Stimulated activated CD8-positive, alpha-beta memory T cell treated with anti-CD3 and anti-CD28 coated beads, Interleukin-2, amount 100 ng/mL, for 1 hour (primary cell): ENCODE data around the gene MYEF2.

ENCODE experiments used
- DNase-seq, 2 donors: peaks; one replicate each; pipeline ENCODE4 v3.0.0-alpha.2; 2020; ENCODE audit warnings: low read depth in 2 of 2

The MYEF2 gene, protein sequence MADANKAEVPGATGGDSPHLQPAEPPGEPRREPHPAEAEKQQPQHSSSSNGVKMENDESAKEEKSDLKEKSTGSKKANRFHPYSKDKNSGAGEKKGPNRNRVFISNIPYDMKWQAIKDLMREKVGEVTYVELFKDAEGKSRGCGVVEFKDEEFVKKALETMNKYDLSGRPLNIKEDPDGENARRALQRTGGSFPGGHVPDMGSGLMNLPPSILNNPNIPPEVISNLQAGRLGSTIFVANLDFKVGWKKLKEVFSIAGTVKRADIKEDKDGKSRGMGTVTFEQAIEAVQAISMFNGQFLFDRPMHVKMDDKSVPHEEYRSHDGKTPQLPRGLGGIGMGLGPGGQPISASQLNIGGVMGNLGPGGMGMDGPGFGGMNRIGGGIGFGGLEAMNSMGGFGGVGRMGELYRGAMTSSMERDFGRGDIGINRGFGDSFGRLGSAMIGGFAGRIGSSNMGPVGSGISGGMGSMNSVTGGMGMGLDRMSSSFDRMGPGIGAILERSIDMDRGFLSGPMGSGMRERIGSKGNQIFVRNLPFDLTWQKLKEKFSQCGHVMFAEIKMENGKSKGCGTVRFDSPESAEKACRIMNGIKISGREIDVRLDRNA

DNA sequence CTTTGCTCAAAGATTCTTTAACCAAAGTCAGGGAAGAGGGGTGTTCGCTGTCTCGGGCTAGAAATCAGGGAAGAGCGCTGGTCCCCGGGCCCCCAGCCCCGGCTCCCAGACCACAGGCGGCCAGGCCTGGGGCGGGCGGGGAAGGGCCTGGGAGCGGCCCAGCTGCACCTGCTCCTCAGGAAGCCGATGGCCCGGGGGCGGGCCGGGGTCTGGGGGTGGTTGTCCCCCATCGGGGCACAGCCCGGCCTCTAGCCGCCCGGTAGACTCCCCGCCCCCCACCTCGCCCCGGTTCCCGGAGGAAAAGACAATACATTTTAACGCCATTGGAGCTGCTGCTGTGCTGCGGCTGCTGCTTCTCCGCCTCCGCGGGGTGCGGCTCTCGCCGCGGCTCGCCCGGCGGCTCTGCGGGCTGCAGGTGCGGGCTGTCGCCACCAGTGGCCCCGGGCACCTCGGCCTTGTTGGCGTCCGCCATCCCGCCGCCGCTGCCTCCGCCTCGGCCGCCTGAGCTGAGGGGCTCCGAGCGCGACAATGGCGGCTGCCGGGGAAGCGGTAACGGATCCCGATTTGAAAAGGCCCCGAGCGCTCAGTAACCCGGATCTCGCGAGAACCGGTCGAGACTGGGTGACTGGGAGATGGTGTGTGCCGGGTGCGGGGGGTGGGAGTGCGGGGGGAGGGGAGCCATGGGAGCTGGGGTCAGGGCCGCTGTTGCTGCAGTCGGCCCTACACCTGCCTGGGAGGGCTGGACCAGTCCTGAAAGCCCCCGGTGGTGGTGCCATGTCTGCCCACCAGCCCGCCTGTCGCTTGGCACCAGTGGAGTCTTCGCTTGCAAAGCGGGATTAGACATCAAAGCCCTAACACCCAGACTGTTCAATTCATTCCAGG is at the start of gene MYEF2:
TSS of gene MYEF2 (minus strand) at position 530 of the 882 bp plus-strand sequence. CDS start at position 472, 58 bp downstream.
- peak; percentile 14 to 27 for DNase-seq

DNA sequence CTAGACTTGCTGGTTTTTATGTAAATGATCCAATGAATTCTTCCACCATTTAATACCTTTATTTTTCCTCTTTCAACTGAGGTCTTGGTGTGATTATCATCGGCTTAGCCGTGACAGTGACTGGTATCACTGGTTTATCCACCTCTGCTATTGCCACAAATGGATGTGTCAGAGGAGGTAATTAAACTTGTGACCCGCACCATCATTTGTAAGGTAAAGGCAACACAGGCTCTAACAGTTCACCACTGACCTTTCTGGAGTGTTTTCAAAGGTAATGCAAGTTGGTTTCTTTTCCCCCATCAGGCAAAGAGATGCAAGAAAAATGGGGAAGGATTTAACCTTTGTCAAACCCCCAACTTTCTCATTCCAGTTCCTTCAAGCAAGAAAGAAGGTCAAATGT is 47.7 kb upstream of the MYEF2 start:
- DNase-seq = no peak

DNA sequence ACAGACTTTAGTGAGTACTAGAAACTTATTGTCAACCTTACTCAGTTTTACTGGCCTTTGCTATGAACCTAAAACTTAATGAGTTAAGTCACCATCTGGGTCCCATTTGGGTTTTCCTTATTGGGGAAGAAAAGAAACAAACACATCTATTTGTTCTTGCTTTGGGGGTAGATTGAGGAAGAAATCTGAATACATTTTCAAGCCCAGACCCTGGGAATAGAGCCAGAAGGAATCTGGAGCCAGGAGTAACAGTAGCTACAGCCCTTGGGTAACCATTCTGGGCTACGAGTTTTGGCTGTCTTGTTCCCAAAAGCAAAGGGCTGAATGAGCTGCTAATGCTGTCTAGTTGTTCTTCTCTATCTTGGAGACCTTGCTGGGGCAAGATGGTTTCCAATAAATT is 44.5 kb upstream of the MYEF2 start:
- DNase-seq = no peak

DNA sequence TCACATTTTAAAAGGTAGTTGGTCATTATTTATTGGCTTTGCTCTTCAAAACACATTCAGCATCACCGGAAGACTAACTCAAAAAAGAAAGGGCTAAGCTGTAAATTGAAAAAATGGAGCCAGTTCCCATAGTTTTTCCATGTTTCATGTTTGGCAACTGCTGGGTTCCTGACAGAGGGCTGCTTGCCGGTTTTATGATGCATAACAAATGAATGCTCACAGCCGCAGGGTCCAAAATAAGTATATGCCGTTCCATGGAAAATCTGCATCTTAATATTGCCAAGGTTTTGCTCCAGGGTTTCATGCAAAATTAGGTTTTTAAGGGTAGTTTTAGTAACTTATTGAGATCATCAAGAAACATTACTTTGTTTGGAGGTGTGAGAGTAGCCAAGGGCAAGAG is 43.8 kb upstream of the MYEF2 start:
- DNase-seq = no peak

DNA sequence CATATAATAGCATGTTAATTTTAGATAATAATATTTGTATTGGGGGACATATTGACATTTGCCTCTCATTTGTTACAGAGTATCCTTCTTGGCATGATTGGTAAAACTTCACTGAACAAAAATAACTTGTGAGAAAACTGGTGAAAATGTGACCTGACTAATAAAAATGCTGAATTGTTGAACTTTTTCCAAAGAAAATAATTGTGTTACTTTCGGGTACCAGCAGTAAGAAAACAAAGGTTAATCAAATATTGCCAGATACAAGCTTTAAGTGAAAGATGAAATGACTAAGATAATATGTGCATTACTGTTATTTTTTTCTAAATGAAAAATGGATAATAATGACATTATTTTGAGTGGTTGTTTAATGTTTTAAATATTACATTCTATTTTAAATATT is 43.2 kb upstream of the MYEF2 start:
- DNase-seq = no peak

DNA sequence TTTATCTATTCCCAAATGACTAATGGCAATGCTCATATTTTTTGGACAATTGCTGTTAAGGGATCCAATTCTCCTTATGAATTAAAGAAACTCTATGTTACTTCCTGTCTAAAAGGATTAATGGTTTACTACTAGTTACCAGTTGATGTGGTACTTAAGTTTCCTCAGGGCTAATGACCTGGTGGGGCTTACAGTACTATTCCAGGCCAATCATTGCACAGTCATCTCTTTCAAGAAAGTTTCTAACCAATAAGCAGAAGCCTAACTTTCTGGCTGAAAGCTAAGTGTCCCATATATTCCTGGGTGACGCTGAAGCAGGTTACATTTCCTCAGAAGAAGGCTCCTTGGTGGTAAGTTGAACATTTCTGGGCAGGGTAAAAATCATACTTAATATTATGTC is 27.9 kb upstream of the MYEF2 start, which contains the start of gene SLC12A1:
TSS of gene SLC12A1 (plus strand) at position 322 of the 400 bp plus-strand sequence. CDS start 1,418 bp downstream, outside the sequence.
- DNase-seq = no peak

DNA sequence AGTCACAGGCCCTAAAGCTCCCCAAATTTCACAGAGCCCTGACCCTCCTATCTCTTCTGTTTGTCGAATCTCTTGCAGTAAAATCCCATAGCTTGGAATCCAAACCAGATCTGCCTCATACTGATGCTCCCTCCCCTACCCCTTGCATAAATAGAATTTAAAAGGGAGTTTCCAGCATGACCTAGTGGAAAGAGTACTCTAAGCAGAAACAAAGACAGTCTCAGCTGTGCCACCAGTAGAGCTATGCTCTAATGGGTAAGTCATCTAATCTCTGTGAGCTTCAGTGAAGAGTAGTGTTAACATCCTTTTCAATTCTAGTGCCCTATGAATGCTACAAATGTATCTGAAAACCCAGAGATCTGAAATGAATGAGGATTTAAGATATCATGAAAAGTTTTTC is 24.0 kb upstream of the MYEF2 start:
- DNase-seq = no peak

DNA sequence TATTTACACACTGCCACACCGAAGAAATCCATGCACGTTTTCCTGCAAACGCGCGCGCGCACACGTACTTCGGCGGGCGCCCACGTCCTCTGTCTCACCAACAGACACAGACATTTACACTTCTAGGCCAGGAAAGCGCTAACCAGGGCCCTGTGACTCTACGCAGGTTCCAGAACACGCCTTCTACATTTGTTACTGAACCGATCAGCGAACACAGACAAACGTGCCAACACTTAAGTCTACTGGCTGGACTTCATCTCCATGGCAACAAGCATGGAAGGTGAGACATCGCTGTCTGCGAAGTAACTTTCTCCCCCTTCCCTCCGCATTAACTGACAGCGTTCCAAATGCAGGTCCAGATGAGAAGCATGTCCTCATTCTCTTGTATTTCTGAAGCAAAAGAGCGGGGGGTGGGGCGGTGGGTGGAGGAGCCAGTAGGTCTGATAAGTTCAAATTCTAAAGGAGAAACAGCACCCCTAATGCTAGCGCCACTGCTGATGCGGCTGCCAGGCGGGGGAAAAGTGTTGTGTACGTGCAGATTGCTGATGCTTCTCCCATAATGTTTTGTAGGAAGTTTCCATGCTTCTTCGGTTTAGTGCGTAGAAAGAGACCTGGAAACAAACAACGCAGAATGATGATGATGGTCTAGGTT is 13.6 kb upstream of the MYEF2 start, which contains the start of gene CTXN2:
TSS of gene CTXN2 (plus strand) at position 92 of the 652 bp plus-strand sequence. CDS start 9,636 bp downstream, outside the sequence.
- DNase-seq = no peak

DNA sequence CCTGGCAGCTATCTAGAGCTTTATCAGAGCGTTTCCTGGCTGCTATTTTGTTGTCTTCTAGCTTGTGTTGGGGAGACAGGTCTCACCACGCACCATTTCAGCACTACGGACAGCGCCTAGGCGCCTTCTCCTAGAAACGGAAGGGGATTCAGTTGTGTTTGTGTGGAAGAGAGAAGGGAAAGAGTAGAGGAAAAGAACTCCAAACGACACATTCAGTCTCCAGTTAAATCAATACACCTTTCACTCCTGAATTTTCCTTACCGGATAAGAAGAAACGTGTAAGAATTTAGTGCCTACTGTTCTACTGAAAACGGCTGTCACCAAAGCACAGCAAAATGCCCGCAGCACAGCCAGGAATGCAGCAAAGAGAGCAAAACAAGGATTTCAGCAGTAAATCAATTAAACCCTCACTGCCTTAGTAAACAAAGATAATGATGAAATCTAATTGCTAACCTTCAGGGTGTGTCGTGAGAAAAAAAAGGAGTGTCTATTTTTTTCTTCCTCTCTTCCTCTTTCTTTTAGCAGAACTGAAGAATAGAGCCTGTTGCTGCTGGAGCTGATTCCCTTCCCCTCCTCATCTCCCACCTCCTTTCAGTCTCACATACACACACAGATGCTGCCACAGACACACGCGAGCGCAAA is 13.0 kb upstream of the MYEF2 start:
- DNase-seq = no peak

DNA sequence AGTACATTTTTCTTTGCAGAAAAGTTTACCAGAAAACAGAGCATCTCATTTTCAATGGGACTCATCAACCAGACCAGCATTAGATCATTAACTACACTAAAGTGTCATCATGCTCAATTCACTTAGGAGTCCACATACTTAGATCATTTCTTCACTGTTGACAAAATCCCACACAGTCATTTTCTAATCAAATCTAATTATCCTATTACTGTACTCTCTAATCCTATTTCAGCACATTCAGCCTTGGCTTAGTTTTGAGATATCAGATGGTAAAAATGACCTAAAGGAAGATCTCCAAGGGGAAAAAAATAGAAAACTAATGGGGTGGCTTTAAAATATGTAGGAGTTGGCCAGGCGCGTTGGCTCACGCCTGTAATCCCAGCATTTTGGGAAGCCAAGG is 8.2 kb upstream of the MYEF2 start:
- no peak for DNase-seq

DNA sequence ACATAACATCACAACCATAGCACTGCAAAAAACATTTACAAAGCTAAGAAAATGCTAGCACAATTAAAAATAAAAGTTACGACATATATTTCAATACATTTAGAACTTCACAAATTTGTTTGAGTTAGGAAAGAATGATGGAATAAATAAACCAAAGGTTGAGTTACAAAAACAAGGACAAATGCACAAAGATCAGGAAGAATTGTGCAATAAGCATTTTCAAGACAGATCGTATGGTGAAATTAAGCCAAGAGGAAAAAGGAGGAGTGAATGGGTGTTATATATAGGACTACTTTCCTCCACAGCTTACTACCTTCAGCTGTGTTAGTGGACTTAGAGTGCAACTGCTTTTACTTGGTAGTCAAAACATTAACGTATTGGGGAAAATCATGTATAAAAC is 7.4 kb upstream of the MYEF2 start:
- DNase-seq = no peak

DNA sequence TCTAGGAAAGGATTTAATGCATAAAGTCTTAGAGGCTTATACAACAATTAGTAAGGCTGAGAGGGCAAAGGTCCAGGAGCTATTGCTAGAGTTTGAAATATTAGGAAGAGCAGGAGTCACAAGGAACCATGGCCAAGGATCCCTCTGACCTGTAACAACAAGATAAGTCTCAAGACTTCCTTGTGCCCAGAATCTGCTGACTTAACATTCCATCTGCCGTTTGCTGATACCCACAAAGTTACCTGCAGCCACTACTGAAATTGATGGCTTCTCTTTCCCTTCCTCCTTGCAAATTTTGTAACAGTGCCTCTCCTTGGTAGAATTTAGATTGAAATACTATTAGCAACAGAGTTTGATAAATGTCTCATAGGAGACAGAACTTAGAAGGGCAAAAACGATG is 4.7 kb upstream of the MYEF2 start:
- DNase-seq = no peak

DNA sequence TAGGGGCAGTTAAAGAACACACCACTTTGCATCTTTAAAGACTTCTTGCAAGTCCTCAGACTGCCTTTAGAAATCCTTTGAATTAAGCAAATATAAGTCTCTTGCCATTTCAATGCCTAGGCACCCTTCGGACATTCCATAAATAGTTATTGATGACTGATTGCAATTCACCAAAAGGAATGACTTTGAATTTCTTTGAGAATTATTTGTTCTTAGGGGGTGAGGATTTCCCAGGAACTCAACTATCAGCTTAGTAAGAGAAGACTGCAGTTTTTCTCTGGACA is 495 bp upstream of the MYEF2 start:
- no peak for DNase-seq

DNA sequence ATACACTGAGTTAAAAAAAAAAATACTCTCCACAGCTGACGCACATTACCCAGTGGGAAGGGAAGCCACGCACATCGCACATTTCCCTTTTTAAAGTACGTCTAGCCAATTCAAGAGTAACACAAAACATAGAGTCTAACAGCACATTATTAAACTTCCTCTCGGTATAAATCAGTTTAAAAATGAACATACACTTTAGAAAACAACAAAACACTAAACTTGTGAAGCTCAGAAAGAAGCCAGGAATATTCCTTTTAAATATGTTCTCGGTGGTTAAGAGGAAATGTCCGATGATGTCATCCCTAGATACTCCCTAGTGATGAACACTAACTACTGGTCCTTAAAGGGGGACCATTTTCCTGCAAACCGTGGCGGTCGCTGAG is 721 bp downstream of the MYEF2 start:
- no peak for DNase-seq

DNA sequence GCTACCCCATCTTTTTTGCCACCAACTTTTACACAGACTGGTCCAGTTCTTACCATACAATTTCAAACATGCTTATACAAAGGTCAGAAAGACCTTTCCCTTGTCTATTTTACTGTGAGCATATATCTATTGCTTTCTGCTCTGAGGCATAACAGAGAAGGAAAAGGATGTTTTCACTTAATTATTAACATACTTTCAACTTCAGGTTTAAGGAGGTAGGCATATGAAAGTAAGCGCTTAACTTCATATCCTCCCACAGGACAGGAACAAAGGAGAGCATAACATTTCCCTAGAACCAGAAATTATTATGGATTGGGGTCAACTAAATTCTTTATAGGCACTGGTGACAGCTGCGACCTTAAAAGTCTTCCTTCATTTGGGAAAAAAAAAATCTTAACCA is 1.1 kb downstream of the MYEF2 start:
- DNase-seq = no peak

DNA sequence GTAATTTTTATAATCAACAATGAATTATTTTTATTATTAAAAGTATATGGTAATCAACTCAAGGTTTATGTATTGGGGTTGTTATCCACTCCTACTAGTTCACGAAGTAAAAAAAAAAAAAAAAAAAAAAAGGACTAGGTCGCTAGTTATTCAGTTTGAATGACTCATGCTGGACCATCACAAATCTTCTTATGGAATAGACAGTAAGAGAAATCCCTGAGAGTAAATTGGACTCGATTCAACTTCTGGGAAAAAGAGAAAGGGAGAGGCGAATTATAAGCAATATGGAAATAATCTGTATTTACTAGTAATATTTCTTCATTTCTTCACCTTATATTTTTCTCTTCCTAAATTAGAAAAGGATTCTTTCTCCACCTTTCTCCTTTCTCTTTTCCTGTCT is 2.0 kb downstream of the MYEF2 start:
- no peak for DNase-seq

DNA sequence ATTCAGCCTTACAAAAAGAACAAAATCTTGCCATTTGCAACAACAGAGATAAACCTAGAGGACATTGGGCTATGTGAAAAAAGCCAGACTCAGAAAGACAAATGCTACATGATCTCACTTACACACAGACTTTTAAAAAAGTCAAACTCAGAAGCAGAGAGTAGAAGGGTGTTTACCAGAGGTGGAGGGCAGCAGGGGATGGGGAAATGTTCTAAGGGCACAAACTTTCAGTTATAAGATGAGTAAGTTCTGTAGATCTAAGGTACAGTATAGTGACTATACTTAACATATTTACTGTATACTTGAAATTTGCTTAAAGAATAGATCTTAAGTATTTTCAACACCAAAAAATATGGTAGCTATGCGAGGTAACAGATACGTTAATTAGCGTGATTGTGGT is 3.0 kb downstream of the MYEF2 start:
- DNase-seq = no peak

DNA sequence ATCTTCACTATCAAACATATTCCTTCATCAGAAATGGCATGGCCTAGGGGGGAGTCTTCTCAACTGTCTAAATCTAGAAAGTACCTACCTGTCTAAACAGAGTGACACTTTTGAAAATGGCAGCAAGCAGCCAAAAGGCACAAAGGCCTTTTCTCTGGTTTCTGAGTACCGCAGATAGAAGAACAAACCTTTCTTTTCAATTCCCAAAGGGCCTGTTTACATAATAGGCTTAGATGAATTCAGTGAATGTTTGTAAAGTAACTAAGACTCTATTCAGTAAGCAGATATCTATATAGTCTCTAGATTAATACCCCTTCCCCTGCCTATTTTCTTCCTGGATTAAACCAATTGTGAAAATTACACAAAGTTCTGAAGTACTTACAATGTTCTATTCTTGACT is 7.1 kb downstream of the MYEF2 start:
- no peak for DNase-seq

DNA sequence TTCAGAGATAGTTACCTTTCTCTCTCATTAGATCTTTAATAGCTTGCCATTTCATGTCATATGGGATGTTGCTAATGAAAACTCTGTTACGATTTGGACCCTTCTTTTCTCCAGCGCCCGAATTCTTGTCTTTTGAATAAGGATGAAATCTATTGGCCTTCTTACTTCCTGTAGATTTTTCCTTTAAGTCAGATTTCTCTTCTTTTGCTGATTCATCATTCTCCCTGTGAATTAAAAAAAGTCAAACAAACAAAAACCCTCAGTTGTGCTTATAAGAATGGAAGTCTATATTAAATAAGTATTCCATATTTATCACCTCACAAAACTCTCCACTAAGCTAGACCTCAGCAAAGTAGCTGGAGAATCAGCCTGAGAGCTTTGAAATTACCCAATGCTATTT is 9.5 kb downstream of the MYEF2 start:
- no peak for DNase-seq

DNA sequence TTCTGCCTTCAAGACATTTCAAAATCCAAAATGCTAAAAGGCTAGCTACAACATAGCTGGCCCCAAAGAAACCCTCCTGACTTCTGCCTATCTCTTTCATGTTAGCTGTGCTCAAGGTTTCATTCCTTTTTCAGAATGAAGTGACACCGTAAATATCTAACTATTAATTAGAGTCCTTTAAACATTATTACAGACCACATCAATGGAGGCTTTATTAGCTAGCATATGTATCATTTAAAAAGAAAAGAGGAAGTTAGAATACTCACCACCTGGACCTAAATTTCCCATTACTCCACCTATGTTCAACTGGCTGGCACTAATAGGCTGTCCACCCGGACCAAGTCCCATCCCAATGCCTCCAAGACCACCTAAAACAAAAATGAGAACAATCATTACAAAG is 24.6 kb downstream of the MYEF2 start:
- DNase-seq = no peak

DNA sequence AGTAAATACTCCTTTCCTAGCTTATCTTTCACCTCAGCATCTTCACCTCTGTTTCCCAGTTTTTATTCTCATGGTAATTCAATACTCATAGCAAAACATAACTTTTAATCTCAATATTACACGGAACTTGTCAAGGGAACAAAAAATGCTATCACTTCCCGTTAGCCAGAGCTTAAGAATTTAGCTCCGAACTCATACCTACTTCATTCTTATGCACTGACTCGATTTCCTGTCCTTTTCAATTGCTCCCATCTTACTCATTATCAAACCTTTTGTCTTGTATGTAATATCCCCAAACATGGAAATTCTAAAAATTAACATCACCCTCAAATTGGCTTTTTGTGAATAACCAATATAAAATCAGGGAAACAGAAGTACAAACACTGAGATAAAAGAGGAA is 28.2 kb downstream of the MYEF2 start:
- DNase-seq = no peak

DNA sequence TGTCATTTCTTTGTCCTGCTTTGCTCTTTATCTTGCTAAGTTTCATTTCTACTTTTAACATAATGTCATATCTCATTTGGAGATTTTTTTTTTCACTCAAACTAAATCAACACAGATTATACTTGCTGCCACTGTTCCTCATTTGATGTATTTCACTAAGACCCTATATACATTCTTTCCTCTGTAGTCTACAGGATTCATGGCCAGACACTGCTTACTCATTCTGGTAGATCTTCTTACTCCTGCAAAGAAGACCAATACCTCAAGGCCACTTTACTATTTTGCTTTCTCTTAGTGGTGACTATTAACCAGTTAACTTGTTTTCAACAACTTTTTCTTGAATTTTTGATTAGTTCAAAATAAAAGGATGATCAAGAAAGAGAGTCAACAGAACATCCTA is 30.7 kb downstream of the MYEF2 start:
- no peak for DNase-seq
